ENCODE data around the gene SOCS2. TPM values are rescaled to one million over a fixed set of nuclear protein-coding genes. Genes with fewer than 3 reads are reported as not detected.
A peak's percentile ranks its signal among the peaks of the same experiment; 100 is the strongest.

The SOCS2 gene
- total RNA-seq, 1 donor from 2014 or later: 45.4 TPM

DNA sequence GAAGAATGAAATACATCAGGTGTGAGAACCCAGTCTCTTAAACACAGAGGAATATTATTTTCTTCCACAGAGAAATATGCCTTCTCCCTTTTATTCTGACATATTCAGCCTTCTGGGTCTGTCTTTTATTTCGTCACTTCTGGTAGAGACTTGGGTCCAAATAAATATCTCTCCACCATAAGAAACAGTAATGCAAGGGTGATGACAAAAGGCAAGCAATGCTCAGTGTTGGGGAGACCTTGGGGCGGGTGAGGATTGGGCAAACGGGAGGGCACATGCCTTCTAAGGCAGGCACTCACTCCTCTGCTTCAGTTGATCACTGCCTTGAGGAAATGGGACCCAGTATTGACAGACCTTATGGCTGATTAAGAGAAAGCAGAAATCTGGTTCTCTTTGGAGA is 6.7 kb upstream of the SOCS2 start:
- no peak for DNase-seq (ENCODE audit: extremely low read depth, low read depth, low spot score)

DNA sequence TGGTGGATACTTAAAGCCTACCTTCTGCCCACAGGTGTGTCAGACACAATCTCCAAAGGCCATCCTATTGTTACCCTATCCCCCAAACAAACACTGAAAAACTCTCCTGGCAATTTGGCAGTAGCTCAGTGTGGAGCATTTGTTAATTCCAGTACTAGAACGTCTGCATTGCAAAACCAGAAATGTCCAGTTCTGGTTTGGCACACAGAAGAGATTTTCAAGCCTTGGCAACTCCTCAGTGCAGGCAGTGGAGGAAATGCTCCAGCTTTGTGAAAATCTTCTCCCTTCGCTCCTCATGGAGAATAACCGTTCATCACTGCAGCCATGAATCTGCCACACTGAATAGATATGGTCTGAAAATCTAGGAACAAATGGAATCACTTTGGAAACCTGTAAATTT is 5.3 kb upstream of the SOCS2 start:
- no peak for DNase-seq (ENCODE audit: extremely low read depth, low read depth, low spot score)

- no peak for DNase-seq (ENCODE audit: extremely low read depth, low read depth, low spot score)
Observed at GRCh38 chr12:93568091-93568490, 4.4 kb upstream of the SOCS2 start.

GRCh38 chr12:93569301-93569655 is 3.2 kb upstream of the SOCS2 start:
- no peak for DNase-seq (ENCODE audit: extremely low read depth, low read depth, low spot score)

- DNase-seq (ENCODE audit: extremely low read depth, low read depth, low spot score): peak; percentile 37
Observed at GRCh38 chr12:93569656-93570551, 2.6 kb upstream of the SOCS2 start.

DNA sequence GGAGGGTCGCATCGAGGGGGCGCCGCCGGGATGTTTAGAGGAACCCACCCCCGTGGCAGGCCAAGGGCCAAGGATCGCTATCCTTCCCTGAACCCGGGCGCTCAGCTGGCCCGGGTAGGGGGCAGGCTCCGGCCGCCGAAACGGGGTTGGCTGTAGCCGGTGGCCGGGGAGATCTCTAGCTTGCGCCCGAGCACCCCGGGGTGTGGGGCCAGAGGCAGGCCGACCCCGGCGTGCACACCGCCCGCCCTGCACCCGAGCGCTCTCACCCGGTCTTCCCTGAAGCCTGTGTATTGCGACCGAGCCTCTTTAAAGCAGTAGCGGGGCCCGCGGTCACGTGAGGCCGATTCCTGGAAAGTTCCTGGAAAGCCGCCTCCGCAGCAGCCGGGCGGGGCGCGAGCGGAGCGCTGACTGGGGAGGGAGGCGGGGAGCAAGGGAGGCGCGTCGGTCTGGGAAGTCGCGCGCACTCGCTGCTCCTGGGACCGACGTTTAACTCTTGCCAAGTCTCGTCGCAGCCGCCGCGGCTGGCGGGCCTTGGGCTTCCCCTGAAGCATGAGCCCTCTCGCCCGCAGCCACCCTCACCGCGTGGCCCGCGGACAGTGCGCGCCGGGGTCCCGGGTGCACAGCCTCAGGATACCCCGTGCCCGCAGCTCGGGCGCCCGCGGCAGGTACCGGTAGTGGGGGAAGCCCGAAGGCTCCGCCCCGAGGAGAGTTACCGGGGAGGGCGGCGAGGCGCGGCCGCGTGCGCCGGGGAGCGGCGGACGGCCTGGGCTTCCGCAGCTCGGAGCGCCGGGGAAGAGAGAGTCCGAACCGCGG is 1.7 kb upstream of the SOCS2 start:
- peak; percentile 37 for DNase-seq (ENCODE audit: extremely low read depth, low read depth, low spot score)

DNA sequence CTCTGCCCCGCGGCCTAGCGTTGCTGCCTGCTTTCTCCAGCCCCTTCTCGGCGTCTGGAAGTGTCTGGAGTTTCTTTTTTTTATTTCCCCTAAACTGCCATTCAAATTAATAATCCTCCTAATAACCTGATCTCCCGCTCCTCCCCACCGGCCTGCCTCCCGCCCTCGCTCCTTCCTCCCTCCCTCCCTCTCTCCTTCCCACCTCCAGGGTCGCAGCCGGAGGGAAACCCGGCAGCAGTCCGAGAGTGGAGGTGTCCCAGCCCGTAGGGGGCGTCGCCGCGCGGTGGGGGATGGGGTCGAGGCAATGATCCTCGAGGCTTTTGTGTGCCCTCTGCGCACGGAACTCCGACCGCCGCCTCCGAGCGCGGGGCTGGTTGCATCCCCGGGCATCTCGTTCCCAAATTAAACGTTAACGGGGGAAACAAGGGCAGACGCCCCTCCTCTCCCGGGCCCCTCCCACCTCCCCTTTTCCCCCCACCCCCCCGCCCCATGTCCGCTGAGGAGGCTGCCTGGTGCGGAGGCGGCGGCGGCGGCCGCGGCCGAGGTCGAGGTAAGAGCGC is 1.0 kb upstream of the SOCS2 start:
- DNase-seq (ENCODE audit: extremely low read depth, low read depth, low spot score): no peak

DNA sequence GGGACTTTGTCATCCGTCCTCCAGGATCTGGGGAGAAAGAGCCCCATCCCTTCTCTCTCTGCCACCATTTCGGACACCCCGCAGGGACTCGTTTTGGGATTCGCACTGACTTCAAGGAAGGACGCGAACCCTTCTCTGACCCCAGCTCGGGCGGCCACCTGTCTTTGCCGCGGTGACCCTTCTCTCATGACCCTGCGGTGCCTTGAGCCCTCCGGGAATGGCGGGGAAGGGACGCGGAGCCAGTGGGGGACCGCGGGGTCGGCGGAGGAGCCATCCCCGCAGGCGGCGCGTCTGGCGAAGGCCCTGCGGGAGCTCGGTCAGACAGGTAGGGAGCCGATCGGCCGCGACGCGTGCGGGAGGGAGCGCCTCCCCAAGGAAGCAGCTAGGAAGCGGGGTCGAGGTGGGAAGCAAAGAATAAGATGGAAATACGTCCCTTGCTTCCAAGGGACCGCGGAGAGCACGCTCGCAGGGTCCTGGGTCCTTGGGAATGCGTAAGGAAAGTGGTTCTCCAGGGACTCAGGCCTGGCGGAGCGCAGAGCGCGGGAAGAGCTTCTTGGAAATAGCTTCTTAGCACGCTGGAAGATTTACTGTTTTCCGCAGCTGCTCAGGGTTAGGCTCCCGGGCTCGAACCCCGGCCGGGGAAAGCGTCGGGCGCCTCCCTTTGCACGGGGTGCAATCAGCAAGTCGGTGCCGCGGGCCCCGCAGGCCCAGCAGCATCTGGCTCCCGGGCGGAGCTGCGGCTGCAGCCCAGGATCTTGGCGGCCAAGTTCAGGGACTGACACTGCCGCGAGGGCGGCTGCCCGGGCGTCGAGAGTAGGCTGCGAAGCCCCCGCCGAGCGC is 457 bp downstream of the SOCS2 start:
- no peak for DNase-seq (ENCODE audit: extremely low read depth, low read depth, low spot score)

DNA sequence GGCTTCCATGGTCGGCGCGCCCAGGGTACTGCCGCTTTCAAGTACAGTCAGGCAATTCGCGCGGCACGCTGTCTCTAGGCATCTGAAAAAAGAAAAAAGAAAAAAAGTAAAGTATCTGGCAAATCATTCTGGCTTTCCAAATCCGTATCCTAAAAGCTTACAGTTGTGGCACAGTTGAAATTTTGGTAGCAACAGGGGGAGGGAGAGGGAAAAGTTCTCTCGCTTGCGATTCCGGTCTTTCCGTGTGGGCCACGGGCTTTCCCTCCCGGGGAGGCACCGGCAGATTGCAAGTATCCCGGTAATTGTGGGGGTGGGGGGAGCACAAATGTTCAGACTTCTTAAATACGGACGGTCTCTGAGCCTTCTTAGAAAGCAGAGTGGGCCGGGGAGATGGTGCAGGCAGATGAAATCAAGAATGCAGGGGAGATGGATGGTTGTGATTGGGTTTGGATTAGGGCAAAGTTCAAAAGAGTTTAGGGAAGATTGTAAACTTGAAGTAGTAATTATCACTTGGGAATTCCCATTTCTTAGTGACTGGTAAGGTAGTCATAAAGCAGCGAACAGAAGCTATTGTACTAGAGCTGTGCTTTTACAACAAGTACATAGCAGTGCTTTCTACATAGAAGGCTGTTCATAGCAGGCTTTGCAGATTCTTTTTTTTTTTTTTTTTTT is 1.2 kb downstream of the SOCS2 start:
- DNase-seq (ENCODE audit: extremely low read depth, low read depth, low spot score): no peak

DNA sequence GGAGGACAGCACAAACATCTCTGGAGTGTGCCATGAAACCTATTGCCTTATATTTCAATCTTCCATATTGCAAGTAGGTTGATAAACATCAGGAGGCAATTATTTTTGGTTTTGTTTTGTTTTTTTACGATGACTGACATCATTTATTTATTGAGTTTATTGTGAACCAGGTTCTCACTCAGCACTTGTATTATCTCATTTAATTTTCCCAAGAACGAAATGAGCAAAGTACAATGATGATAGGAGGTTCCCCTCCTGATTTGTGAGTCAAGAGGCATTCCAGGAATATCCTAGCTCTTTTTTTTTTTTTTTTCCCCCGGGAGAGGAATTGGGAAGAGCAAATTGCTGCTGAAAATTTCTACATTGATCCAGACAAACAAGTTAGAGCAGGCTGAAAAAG is 4.7 kb downstream of the SOCS2 start:
- DNase-seq (ENCODE audit: extremely low read depth, low read depth, low spot score): no peak

DNA sequence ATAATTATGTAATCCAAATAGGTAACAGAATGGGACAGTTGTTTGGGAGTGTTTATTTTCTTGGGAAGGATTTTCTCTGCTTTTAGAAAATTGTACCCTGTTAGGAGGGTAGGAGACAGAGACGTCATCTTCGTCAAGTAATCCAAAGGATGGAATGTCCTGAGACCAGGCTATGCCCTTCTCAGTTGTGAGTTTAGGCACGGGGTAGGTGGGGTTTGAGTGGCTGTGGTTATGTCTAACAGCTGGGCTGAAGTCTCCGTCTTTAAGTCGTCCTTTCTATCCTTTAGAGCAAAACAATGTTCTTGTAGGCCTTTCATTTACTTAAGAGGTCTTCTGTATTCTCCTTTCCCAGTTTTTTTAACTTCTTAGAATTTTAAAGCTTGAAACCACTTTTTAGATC is 5.7 kb downstream of the SOCS2 start:
- DNase-seq (ENCODE audit: extremely low read depth, low read depth, low spot score): no peak

- no peak for DNase-seq (ENCODE audit: extremely low read depth, low read depth, low spot score)
Observed at GRCh38 chr12:93580682-93581081, 8.2 kb downstream of the SOCS2 start.

DNA sequence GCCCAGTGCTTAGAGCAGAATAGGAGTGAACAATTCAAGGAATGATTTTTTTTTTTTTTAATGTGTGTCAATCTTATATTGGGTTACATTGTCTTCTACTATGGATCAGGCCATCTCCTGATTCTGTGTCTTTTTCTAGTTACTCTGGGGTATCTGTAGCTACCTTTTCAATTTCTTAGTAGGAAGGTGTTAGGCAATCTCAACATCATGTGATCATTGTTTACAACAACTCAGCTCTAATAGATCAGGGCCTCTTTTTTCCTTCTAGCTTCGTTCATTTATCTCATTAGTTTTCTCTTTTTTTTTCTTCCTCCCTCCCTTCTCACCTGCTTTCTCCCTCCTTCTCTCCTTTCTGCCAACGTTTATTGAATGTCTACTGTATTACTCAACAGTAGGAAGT is 8.9 kb downstream of the SOCS2 start:
- no peak for DNase-seq (ENCODE audit: extremely low read depth, low read depth, low spot score)

DNA sequence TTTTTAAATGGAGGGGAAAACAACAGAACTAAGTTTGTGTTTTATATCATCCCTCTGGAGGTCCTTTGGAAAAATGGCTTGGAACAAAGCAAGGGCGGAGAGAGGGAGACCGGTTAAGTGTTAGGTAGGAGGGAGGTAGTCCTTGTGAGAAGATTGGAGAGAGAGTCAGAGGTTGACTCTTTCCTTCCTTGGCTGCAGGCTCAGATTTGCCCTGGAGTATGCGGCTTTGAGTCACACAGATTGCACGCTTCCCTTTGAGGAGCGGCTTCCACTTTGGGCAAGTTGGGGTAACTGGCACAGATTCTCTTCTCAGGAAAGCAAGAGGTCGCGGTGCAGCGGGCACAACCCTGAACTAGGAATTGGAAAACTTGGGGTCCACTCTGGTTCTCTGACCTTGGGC is 9.9 kb downstream of the SOCS2 start:
- DNase-seq (ENCODE audit: extremely low read depth, low read depth, low spot score): no peak

- DNase-seq (ENCODE audit: extremely low read depth, low read depth, low spot score): no peak
Observed at GRCh38 chr12:93583627-93584392, 11.3 kb downstream of the SOCS2 start.

- no peak for DNase-seq (ENCODE audit: extremely low read depth, low read depth, low spot score)
Observed at GRCh38 chr12:93585247-93585646, 12.8 kb downstream of the SOCS2 start.

- no peak for DNase-seq (ENCODE audit: extremely low read depth, low read depth, low spot score)
Observed at GRCh38 chr12:93587611-93588010, 15.1 kb downstream of the SOCS2 start.

DNA sequence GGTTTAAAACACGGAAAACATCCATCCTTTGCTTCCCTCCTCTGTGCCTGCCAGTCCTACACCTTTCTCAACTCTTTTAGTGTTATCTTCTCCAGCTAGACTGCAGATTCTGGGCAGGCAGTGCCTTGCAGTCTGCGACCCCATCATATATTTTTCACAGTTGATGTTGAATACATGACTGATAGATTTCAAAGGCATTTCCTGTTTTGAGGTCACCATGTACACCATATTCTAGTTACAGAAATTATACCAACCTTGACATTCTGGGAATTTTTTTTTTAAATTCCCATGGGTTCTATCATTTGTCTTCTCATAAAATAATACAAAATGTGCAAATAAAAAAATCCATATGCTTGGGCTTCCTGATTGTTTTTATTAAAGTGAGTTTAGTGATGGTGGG is 16.6 kb downstream of the SOCS2 start:
- DNase-seq (ENCODE audit: extremely low read depth, low read depth, low spot score): no peak

- no peak for DNase-seq (ENCODE audit: extremely low read depth, low read depth, low spot score)
Observed at GRCh38 chr12:93591137-93591868, 18.8 kb downstream of the SOCS2 start.

All from glomerular endothelial cell (primary cell).